Vagina (tissue), 2 donors: Measurements from ENCODE around the gene L1CAM. TPM values are rescaled to one million over a fixed set of nuclear protein-coding genes. Genes with fewer than 3 reads are reported as not detected.

ENCODE experiments used
- DNase-seq, 2 donors: peaks; one replicate each; pipeline ENCODE4 v3.0.0-alpha.2; 2017; ENCODE audit errors: extremely low spot score in 2 of 2
- H3K27ac ChIP-seq: fragments of 200-600 bp; sonication (generic); one replicate; pipeline ENCODE4 v1.5.1; 2019
- H3K27me3 ChIP-seq: fragments of 200-600 bp; sonication (generic); one replicate; pipeline ENCODE4 v1.5.1; 2019
- H3K36me3 ChIP-seq, 2 donors: fragments of 200-600 bp; sonication (generic); one replicate each; pipeline ENCODE4 v1.5.1; 2017 to 2019
- H3K4me1 ChIP-seq: fragments of 200-600 bp; sonication (generic); one replicate; pipeline ENCODE4 v1.5.1; 2019
- H3K4me3 ChIP-seq, 2 donors: fragments of 200-600 bp; sonication (generic); 1 replicate in 1 of 2; 2 replicates in 1 of 2; pipeline ENCODE4 v1.5.1; 2016 to 2019
- H3K9me3 ChIP-seq: fragments of 200-600 bp; sonication (generic); one replicate; pipeline ENCODE4 v1.5.1; 2019
- CTCF ChIP-seq, 3 experiments: fragments of 450-650 bp in 2 of 3; fragments of 200-600 bp in 1 of 3; sonication (generic) in 1 of 3; IDR thresholded peaks; one replicate each; pipeline ENCODE4 v1.5.1; 2017 to 2019; ENCODE audit warnings: antibody characterized with exemption in 3 of 3, mild to moderate bottlenecking in 2 of 3, moderate library complexity in 2 of 3
- POLR2A ChIP-seq, 2 donors: fragments of 450-650 bp; IDR thresholded peaks; one replicate each; pipeline ENCODE4 v1.6.1; 2017; ENCODE audit warnings: antibody characterized with exemption in 2 of 2, mild to moderate bottlenecking in 2 of 2, moderate library complexity in 2 of 2
- POLR2AphosphoS5 ChIP-seq, 2 donors: sonication (generic); formaldehyde crosslinking; IDR thresholded peaks; one replicate each; pipeline ENCODE4 v1.9.0; 2017; ENCODE audit warnings: antibody characterized with exemption in 2 of 2, mild to moderate bottlenecking in 2 of 2, low read depth in 1 of 2; ENCODE audit not compliant: insufficient read depth in 1 of 2
- intact Hi-C: fragments of 100-400 bp; cut with DNase I; formaldehyde crosslinking; loops from one replicate; pipeline ENCODE4 v1.15.1; 2023
- total RNA-seq: library from RNA; depleted of rRNA; stranded (reverse); fragments of >200 nt; gene quantifications from one replicate; pipeline ENCODE4 v1.2.3, GENCODE V29; 2016

The L1CAM gene
- total RNA-seq, 1 donor from 2014 or later, result 9.6 TPM

GRCh38 chrX:153864101-153864500 is 21.9 kb downstream of the L1CAM start:
- H3K4me3 ChIP-seq, result no peak overlapping the region
- H3K4me1 ChIP-seq, result no peaks in the 10 kb centered on the region
- DNase-seq, result no peak
- H3K27me3 ChIP-seq, result no peaks in the 10 kb centered on the region
- no peaks in the 10 kb centered on the region for H3K9me3 ChIP-seq
- H3K36me3 ChIP-seq, result no peaks in the 10 kb centered on the region
- no peak overlapping the region for H3K27ac ChIP-seq
- intact Hi-C loops, result loop anchor here (10.0 kb wide), 1 partner anchor 769 kb away; no protein-coding TSS in a partner anchor
- TF ChIP-seq POLR2AphosphoS5 (IDR thresholded peaks at IDR 0.05; ENCODE audit: insufficient read depth in 1 of 2, low read depth in 1 of 2) (no peak), POLR2A (IDR thresholded peaks at IDR 0.05) (no peak), CTCF (IDR thresholded peaks at IDR 0.05) (no peak)

- no peak for TF ChIP-seq POLR2AphosphoS5 (IDR thresholded peaks at IDR 0.05; ENCODE audit: insufficient read depth in 1 of 2, low read depth in 1 of 2)
- no peak for TF ChIP-seq POLR2A (IDR thresholded peaks at IDR 0.05)
- no peak for TF ChIP-seq CTCF (IDR thresholded peaks at IDR 0.05)
- Histone ChIP-seq H3K27me3 (no peaks in the 10 kb centered on the region), H3K4me1 (no peaks in the 10 kb centered on the region), H3K9me3 (no peaks in the 10 kb centered on the region), H3K4me3 (no peak overlapping the region), H3K27ac (no peak overlapping the region), H3K36me3 (no peaks in the 10 kb centered on the region)
- no peak for DNase-seq
- intact Hi-C loops, result loop anchor here (10.0 kb wide), 1 partner anchor 769 kb away; no protein-coding TSS in a partner anchor
Measured at GRCh38 chrX:153863251-153863991, 22.6 kb downstream of the L1CAM start.

GRCh38 chrX:153862369-153863250 is 23.4 kb downstream of the L1CAM start:
- no peak for DNase-seq
- Histone ChIP-seq H3K4me3 (no peak overlapping the region), H3K27me3 (no peaks in the 10 kb centered on the region), H3K27ac (no peak overlapping the region), H3K36me3 (no peaks in the 10 kb centered on the region), H3K4me1 (no peaks in the 10 kb centered on the region), H3K9me3 (no peaks in the 10 kb centered on the region)
- intact Hi-C loops, result loop anchor here (10.0 kb wide), 1 partner anchor 768 kb away; no protein-coding TSS in a partner anchor
- no peak for TF ChIP-seq POLR2AphosphoS5 (IDR thresholded peaks at IDR 0.05; ENCODE audit: insufficient read depth in 1 of 2, low read depth in 1 of 2)

GRCh38 chrX:153861733-153862310 is 24.2 kb downstream of the L1CAM start:
- no peak overlapping the region for H3K4me3 ChIP-seq
- no peaks in the 10 kb centered on the region for H3K27me3 ChIP-seq
- no peaks in the 10 kb centered on the region for H3K4me1 ChIP-seq
- TF ChIP-seq CTCF (IDR thresholded peaks at IDR 0.05), result no peak
- no peak for TF ChIP-seq POLR2AphosphoS5 (IDR thresholded peaks at IDR 0.05; ENCODE audit: insufficient read depth in 1 of 2, low read depth in 1 of 2)
- no peak for TF ChIP-seq POLR2A (IDR thresholded peaks at IDR 0.05)
- no peak overlapping the region for H3K27ac ChIP-seq
- DNase-seq, result no peak
- no peaks in the 10 kb centered on the region for H3K36me3 ChIP-seq
- intact Hi-C loops, result loop anchor here (10.0 kb wide), 1 partner anchor 767 kb away; no protein-coding TSS in a partner anchor
- H3K9me3 ChIP-seq, result no peaks in the 10 kb centered on the region

- Histone ChIP-seq H3K27ac (no peak overlapping the region), H3K9me3 (no peaks in the 10 kb centered on the region), H3K27me3 (no peaks in the 10 kb centered on the region), H3K4me3 (no peak overlapping the region), H3K36me3 (no peaks in the 10 kb centered on the region), H3K4me1 (no peaks in the 10 kb centered on the region)
- no peak for DNase-seq
- intact Hi-C loops, result loop anchor here (10.0 kb wide), 1 partner anchor 766 kb away; no protein-coding TSS in a partner anchor
- TF ChIP-seq POLR2AphosphoS5 (IDR thresholded peaks at IDR 0.05; ENCODE audit: insufficient read depth in 1 of 2, low read depth in 1 of 2), result no peak
- TF ChIP-seq CTCF (IDR thresholded peaks at IDR 0.05), result no peak
- TF ChIP-seq POLR2A (IDR thresholded peaks at IDR 0.05), result no peak
Measured at GRCh38 chrX:153861151-153861550, 24.8 kb downstream of the L1CAM start.
